ENCODE results near the gene IHH.

- TF ChIP-seq EZH2phosphoT487 (conservative IDR thresholded peaks at IDR 0.05; ENCODE audit: low read length) (no peak), CTCF (IDR thresholded peaks at IDR 0.05; ENCODE audit: insufficient read depth, low read length, poor library complexity, severe bottlenecking) (peak; percentile 53)
These were observed 2.8 kb downstream of the IHH start for GRCh38 chr2:219057709-219058540.
